Body of pancreas (tissue), 4 donors: Measurements from ENCODE around the gene KATNAL1. TPM values are rescaled to one million over a fixed set of nuclear protein-coding genes. Genes with fewer than 3 reads are reported as not detected.

Source experiments
- ATAC-seq: fragments of 150-250 bp; one replicate; pipeline ENCODE4 v1.9.1; 2016
- DNase-seq, 4 donors: peaks; one replicate each; pipeline ENCODE4 v3.0.0-alpha.2; 2019
- H3K27ac ChIP-seq, 4 donors: fragments of 200-600 bp; sonication (generic); 1 replicate in 3 of 4; 2 replicates in 1 of 4; pipeline versions ENCODE4 v1.5.1 to v1.6.1; 2016 to 2019; ENCODE audit warnings: mild to moderate bottlenecking in 1 of 4, mixed read lengths in 1 of 4, moderate library complexity in 1 of 4
- H3K27me3 ChIP-seq, 2 donors: fragments of 200-600 bp; sonication (generic); one replicate each; pipeline ENCODE4 v1.6.0; 2016; ENCODE audit warnings: mild to moderate bottlenecking in 1 of 2
- H3K36me3 ChIP-seq, 2 donors: fragments of 200-600 bp; sonication (generic); replicated peaks in 1 of 2; 2 replicates each; pipeline ENCODE4 v1.5.1; 2016; ENCODE audit warnings: low read depth in 2 of 2; ENCODE audit not compliant: insufficient read depth in 1 of 2
- H3K4me1 ChIP-seq: fragments of 200-600 bp; sonication (generic); one replicate; pipeline ENCODE4 v1.6.0; 2016
- H3K4me3 ChIP-seq, 2 donors: fragments of 200-600 bp; sonication (generic); 1 replicate in 1 of 2; 2 replicates in 1 of 2; pipeline ENCODE4 v1.5.1; 2016 to 2019
- H3K9me3 ChIP-seq, 3 donors: fragments of 200-600 bp; sonication (generic); 1 replicate in 2 of 3; 2 replicates in 1 of 3; pipeline ENCODE4 v1.5.1; 2016
- POLR2A ChIP-seq, 3 donors: fragments of 450-650 bp; IDR thresholded peaks; one replicate each; pipeline ENCODE4 v1.6.1; 2016; ENCODE audit warnings: antibody characterized with exemption in 3 of 3, mild to moderate bottlenecking in 2 of 3
- WGBS, 2 donors: methylation state at CpG; one replicate each; pipeline ENCODE4 v1.1.5; 2017; 5-methylcytosine and 5-hydroxymethylcytosine counted together
- intact Hi-C: fragments of 100-400 bp; cut with DNase I; formaldehyde crosslinking; loops from one replicate; pipeline ENCODE4 v1.15.1; 2023
- total RNA-seq, 2 donors: library from RNA; depleted of rRNA; stranded (reverse); fragments of >200 nt; gene quantifications; one replicate each; pipeline ENCODE4 v1.1.0, GENCODE V29; 2016
- TF ChIP-seq, protein P1 (sequence below), 7 experiments: fragments of 450-650 bp in 4 of 7; fragments of 200-600 bp in 3 of 7; sonication (generic) in 3 of 7; IDR thresholded peaks; one replicate each; pipeline ENCODE4 v1.5.1; 2016 to 2019; ENCODE audit warnings: antibody characterized with exemption in 7 of 7

KATNAL1 gene
- 1 to 10 TPM; 6.5 to 6.6 TPM for total RNA-seq

DNA sequence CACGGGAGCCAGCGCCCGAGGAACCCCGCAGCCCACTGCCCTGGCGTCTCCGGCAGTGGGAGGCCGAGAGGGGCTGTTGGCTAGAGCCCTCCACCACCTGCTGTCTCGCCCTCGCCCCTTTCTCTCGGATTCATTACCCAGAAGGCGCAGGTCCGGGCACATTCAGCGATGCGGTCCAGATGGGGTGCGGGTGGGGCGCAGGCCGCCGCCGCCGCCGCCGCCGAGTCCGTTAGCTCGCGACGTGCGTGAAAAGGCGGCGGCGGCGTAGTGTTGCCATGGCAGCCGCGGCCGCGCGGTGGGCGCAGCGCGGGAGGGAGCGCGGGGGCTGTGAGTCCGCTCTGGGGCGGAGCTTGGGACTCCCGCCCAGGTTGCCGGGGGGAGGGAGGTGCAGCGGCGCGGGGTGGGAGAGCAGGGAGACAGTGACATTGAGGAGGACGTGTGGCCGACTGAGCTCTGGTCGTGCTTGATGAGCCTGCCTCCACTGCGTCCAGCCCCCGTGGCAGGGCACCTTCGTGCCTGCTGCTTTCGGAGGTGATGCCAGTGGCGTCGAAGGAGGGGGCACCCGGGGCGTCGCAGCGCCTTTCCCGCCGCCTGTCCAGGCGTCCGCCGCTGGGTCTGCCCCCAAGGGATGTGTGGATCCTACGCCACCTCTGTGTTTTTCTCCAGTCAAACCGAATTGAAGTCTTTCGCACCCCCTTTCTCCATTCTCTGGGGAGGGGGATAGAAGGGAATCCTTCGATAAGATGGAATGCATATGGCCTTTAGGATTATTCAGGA, at the start of gene KATNAL1:
KATNAL1 (minus strand) TSS at position 358 of the 777 bp plus-strand sequence. CDS start 23,774 bp downstream, outside the sequence.
- DNase-seq (peak; percentile 66 to 76 (median 68)), ATAC-seq (peak; percentile 75)
- TF ChIP-seq, protein P1, sequence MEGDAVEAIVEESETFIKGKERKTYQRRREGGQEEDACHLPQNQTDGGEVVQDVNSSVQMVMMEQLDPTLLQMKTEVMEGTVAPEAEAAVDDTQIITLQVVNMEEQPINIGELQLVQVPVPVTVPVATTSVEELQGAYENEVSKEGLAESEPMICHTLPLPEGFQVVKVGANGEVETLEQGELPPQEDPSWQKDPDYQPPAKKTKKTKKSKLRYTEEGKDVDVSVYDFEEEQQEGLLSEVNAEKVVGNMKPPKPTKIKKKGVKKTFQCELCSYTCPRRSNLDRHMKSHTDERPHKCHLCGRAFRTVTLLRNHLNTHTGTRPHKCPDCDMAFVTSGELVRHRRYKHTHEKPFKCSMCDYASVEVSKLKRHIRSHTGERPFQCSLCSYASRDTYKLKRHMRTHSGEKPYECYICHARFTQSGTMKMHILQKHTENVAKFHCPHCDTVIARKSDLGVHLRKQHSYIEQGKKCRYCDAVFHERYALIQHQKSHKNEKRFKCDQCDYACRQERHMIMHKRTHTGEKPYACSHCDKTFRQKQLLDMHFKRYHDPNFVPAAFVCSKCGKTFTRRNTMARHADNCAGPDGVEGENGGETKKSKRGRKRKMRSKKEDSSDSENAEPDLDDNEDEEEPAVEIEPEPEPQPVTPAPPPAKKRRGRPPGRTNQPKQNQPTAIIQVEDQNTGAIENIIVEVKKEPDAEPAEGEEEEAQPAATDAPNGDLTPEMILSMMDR (IDR thresholded peaks at IDR 0.05): no peak
- TF ChIP-seq POLR2A (IDR thresholded peaks at IDR 0.05): peak; percentile 17 to 41 (median 39)
- Histone ChIP-seq H3K4me1 (peaks cover 6% of the 10 kb centered on the region), H3K27me3 (no peaks in the 10 kb centered on the region), H3K9me3 (no peaks in the 10 kb centered on the region), H3K27ac (peak within 1 kb of the TSS; percentile 54 to 87 (median 72)), H3K36me3 (no peaks in the 10 kb centered on the region), H3K4me3 (peak within 1 kb of the TSS; percentile 92 to 99)
- WGBS, 2 donors: 1 to 2% methylated on average over 16 to 69 of the region's 71 CpGs
- intact Hi-C loops: no loop called here

DNA sequence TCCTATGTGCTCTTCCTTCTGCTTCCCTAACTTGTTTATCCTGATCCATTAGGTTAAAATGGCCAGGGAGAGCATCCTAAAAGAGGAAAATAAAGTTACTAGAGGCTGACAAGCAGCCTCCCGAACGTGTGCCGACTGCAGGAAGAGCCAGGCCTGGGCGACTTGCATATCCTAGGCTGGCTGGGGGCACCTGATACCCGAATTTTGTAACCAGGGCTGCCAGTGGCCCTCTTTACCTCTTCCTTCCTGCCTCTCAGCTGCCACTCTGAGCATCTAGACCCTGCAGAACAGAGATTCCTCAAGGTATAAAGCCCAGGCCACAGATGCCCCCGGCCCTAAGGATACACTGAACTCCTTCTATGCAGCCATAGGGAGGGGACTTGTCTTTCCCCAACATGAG, 48.5 kb upstream of the KATNAL1 start:
- ATAC-seq (no peak), DNase-seq (no peak)
- H3K4me3 ChIP-seq: no peak overlapping the region

DNA sequence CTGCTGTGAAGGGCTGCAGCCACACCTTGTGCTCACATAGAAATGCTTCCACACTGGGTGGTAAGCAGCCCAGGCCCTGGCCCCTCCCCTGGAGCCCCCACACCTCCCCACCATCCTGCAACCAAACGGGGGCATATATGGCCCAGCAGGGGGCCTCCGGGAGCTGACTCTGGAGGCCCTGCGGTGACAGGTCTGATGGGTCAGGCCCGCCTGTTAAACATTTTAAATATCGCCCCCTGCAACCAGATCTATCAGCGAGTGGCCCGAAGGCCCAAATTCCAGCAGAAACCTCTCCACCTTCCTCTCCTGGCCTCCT, 48.0 kb upstream of the KATNAL1 start:
- WGBS, 2 donors: 26 to 65% methylated on average over 7 of the region's 7 CpGs
- TF ChIP-seq, protein P1 (IDR thresholded peaks at IDR 0.05): peak; percentile 28 to 53 (median 38)
- no peak for TF ChIP-seq POLR2A (IDR thresholded peaks at IDR 0.05)

More for the DNA sequence above, 48.5 kb upstream of the KATNAL1 start:
- Histone ChIP-seq H3K4me1 (no peaks in the 10 kb centered on the region), H3K27ac (no peak overlapping the region), H3K36me3 (no peaks in the 10 kb centered on the region), H3K9me3 (no peaks in the 10 kb centered on the region), H3K27me3 (no peaks in the 10 kb centered on the region)
- WGBS, 2 donors: 79 to 85% methylated on average over 6 of the region's 6 CpGs
- TF ChIP-seq, protein P1 (IDR thresholded peaks at IDR 0.05): no peak
- TF ChIP-seq POLR2A (IDR thresholded peaks at IDR 0.05): no peak
- intact Hi-C loops: no loop called here

DNA sequence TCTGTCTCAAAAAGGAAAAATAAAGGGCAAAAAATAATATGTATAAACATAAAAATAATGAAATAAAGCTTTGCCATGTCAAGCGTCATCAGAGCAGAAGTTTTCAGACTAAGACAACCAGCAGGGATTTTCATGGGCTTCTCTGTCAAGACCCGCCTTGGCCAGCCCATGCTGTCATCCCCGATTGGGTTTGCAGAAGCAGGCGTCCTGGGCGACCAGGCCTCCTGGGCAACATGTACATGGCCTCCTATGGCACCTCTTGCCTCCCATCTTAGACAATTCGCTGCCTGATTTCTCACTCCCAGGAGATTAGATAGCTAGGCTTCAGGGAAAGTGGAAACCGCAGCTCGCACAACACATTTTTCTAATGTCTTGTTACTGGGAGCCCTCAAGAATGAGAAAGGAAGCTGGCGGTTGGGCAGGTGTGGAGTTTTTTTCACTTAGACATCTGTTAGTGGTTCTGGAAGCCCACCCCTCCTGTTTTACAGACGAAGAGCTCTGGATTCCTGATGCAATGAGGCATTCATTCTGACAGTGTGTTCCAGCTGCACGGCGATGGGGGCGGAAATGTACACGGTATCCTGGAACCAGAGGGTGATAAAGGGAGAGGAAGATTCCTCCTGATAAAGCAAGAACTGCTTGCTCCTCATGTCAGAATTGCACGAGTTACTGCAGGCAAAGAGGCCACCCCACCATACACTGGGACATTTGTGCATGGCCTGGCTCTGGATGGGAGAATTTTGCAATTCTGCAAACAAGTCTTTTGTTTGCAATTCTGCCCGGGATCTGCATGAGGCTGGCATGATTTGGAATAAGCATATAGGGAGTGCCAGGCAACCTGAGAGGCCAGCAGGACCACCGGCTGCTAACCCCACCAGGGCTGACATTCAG, 47.4 kb upstream of the KATNAL1 start:
- no peak for DNase-seq
- Histone ChIP-seq H3K4me3 (no peak overlapping the region), H3K36me3 (no peaks in the 10 kb centered on the region), H3K27me3 (no peaks in the 10 kb centered on the region), H3K27ac (no peak overlapping the region), H3K9me3 (no peaks in the 10 kb centered on the region), H3K4me1 (no peaks in the 10 kb centered on the region)
- WGBS, 2 donors: 66 to 68% methylated on average over 17 of the region's 17 CpGs
- no peak for ATAC-seq
- TF ChIP-seq, protein P1 (IDR thresholded peaks at IDR 0.05): no peak
- TF ChIP-seq POLR2A (IDR thresholded peaks at IDR 0.05): no peak
- intact Hi-C loops: no loop called here

More for the DNA sequence above, 48.0 kb upstream of the KATNAL1 start:
- H3K36me3 ChIP-seq: no peaks in the 10 kb centered on the region
- H3K27me3 ChIP-seq: no peaks in the 10 kb centered on the region
- ATAC-seq (peak; percentile 45), DNase-seq (peak in 3 of 4 donors; percentile 30 to 56 (median 33))
- no peak overlapping the region for H3K4me3 ChIP-seq
- H3K9me3 ChIP-seq: no peaks in the 10 kb centered on the region
- H3K4me1 ChIP-seq: no peaks in the 10 kb centered on the region
- no peak overlapping the region for H3K27ac ChIP-seq
- intact Hi-C loops: no loop called here
